ENCODE data around the gene GNAO1. TPM values are rescaled to one million over a fixed set of nuclear protein-coding genes. Genes with fewer than 3 reads are reported as not detected.

GNAO1 gene
- total RNA-seq, 1 donor from 2014 or later, result 15.4 TPM

DNA sequence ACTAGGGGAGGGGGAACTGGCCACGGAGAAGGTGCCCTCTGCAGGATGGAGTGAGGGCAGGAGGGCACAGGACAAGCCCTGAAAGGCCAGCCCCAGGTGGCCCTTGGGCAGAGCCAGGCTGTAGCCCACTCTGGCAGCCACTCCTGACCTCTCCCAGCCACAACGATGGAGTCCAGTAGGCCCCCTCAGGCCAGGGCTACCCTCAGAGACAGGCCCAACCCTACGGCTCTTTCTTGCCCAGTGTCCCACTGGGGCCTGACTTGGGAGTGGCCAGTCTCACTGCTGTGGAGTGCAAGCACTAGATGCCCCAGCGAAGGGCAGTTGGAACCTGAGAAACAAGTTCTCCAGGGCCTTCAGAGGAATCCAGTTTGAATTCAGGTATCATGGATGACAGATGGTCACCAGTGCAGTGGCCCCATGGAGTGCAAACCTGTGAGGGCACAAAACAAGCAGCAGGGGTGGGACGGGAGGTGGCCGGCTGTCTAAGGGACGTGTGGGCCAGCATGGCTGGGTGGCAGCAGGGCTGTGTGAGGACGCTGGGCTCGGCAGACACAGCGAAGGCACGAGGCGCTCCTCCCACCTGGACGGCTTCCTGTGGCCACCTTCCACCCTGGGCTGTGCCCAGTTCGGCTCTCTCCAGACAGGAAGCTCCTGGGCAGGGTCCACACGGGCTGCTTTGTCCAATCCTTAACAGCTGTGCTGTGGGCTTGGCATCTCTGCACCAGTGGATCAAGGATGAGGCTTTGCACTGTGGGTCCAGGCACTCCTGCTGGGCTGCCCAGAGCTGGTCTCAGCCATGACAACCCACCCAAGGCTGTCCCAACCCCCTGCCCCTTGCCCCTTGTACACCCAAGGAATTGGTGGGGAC, 162.0 kb downstream of the GNAO1 start:
- intact Hi-C loops (cut with micrococcal nuclease), result no loop called here
- no peaks in the 10 kb centered on the region for H3K27me3 ChIP-seq (ENCODE audit: low read depth)
- H3K4me1 ChIP-seq, result peaks cover 18% of the 10 kb centered on the region
- no peaks in the 10 kb centered on the region for H3K9me3 ChIP-seq (replicated peaks)
- H3K4me3 ChIP-seq, result no peak overlapping the region
- no peak for DNase-seq
- H3K27ac ChIP-seq (replicated peaks), result no peak overlapping the region
- no peaks in the 10 kb centered on the region for H3K36me3 ChIP-seq
- TF ChIP-seq, protein P1, sequence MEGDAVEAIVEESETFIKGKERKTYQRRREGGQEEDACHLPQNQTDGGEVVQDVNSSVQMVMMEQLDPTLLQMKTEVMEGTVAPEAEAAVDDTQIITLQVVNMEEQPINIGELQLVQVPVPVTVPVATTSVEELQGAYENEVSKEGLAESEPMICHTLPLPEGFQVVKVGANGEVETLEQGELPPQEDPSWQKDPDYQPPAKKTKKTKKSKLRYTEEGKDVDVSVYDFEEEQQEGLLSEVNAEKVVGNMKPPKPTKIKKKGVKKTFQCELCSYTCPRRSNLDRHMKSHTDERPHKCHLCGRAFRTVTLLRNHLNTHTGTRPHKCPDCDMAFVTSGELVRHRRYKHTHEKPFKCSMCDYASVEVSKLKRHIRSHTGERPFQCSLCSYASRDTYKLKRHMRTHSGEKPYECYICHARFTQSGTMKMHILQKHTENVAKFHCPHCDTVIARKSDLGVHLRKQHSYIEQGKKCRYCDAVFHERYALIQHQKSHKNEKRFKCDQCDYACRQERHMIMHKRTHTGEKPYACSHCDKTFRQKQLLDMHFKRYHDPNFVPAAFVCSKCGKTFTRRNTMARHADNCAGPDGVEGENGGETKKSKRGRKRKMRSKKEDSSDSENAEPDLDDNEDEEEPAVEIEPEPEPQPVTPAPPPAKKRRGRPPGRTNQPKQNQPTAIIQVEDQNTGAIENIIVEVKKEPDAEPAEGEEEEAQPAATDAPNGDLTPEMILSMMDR (IDR thresholded peaks at IDR 0.05; ENCODE audit: borderline replicate concordance), result no peak

DNA sequence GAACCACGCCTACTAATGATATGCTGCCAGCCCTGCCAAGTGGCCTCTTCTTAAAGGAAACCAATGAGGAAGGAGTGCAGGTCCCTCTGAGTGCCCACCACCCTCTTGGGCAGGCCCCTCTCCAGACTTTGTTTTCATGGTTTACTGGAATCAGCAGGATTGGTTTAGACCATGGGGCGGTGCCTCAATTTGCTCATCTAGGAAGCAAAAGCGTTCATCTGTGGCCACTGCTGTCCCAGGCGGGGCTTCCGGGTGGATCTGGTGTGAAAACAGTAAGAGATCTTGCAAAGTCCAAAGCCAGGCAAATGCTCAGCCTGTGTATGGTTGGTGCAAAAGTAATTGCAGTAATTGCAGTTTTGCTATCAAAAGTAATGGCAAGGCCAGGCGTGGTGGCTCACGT, 162.7 kb downstream of the GNAO1 start:
- no peaks in the 10 kb centered on the region for H3K27me3 ChIP-seq (ENCODE audit: low read depth)
- no peaks in the 10 kb centered on the region for H3K36me3 ChIP-seq
- intact Hi-C loops (cut with micrococcal nuclease), result no loop called here
- H3K4me3 ChIP-seq, result no peak overlapping the region
- H3K4me1 ChIP-seq, result peaks cover 18% of the 10 kb centered on the region
- DNase-seq, result no peak
- H3K27ac ChIP-seq (replicated peaks), result no peak overlapping the region
- H3K9me3 ChIP-seq (replicated peaks), result no peaks in the 10 kb centered on the region
- TF ChIP-seq, protein P1 (IDR thresholded peaks at IDR 0.05; ENCODE audit: borderline replicate concordance), result no peak

DNA sequence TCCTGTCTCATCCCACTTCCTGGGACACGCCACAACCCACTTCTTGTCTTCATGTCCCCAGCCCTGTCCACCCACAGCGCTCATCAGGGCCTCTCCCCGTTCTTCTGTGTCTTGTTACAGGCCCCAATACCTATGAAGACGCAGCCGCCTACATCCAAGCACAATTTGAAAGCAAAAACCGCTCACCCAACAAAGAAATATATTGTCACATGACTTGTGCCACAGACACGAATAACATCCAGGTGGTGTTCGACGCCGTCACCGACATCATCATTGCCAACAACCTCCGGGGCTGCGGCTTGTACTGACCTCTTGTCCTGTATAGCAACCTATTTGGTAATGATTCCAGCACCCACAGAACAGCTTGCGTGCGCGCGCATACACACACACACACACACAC, 163.5 kb downstream of the GNAO1 start:
- Histone ChIP-seq H3K4me3 (no peak overlapping the region), H3K36me3 (no peaks in the 10 kb centered on the region), H3K4me1 (peaks cover 18% of the 10 kb centered on the region), H3K27me3 (ENCODE audit: low read depth) (no peaks in the 10 kb centered on the region), H3K9me3 (replicated peaks) (no peaks in the 10 kb centered on the region), H3K27ac (replicated peaks) (no peak overlapping the region)
- TF ChIP-seq, protein P1 (IDR thresholded peaks at IDR 0.05; ENCODE audit: borderline replicate concordance), result no peak
- intact Hi-C loops (cut with micrococcal nuclease), result no loop called here
- no peak for DNase-seq

DNA sequence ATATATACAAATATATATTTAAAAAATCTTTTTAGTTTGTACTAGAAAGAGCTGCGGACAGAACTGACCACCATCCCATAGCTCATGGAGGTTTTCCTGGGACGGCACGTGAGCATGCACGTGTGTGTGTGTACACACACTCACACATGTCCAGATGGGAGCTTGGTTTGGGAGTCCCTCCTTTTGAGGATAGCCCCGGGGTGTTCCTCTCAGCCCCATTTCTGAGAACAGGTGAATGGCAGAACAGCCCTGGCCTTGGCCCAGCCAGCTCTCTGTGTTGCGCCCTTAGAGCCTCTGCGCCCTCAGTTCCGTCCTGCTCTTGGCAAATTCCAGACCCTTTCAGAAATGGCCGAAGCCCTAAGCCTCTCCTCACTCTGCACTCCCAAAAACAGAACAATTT, 163.9 kb downstream of the GNAO1 start:
- Histone ChIP-seq H3K4me1 (peaks cover 18% of the 10 kb centered on the region), H3K27ac (replicated peaks) (no peak overlapping the region), H3K9me3 (replicated peaks) (no peaks in the 10 kb centered on the region), H3K27me3 (ENCODE audit: low read depth) (no peaks in the 10 kb centered on the region), H3K4me3 (no peak overlapping the region), H3K36me3 (no peaks in the 10 kb centered on the region)
- no peak for DNase-seq
- intact Hi-C loops (cut with micrococcal nuclease), result no loop called here
- TF ChIP-seq, protein P1 (IDR thresholded peaks at IDR 0.05; ENCODE audit: borderline replicate concordance), result no peak

DNA sequence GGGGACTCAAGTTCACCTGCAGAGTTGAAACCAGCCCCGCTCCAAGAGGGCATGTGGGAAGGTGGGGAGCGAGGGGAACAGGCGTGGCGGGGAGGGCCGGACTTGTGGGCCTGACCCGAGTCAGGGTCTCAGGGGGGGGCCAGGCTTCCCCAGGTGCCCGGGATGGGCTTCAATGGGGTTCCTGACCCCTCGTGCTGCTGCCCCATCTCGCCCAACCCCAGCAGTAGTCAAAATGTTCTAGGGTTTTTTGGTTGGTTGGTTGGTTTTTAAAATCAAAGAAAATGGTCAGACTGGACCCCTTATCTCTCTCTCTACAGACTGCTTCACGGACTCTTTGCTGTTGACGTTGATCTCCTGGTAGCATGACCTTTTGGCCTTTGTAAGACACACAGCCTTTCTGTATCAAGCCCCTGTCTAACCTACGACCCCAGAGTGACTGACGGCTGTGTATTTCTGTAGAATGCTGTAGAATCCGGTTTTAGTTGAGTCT, 164.5 kb downstream of the GNAO1 start:
- Histone ChIP-seq H3K4me1 (peaks cover 18% of the 10 kb centered on the region), H3K9me3 (replicated peaks) (no peaks in the 10 kb centered on the region), H3K27ac (replicated peaks) (peak overlapping the region; percentile 70), H3K36me3 (peaks cover 4% of the 10 kb centered on the region), H3K4me3 (peak overlapping the region; percentile 63), H3K27me3 (ENCODE audit: low read depth) (no peaks in the 10 kb centered on the region)
- peak; percentile 14 for DNase-seq
- intact Hi-C loops (cut with micrococcal nuclease), result no loop called here
- TF ChIP-seq, protein P1 (IDR thresholded peaks at IDR 0.05; ENCODE audit: borderline replicate concordance), result no peak

Measured in left ventricle myocardium inferior (tissue), 1 donor.